Uterus (tissue), 4 donors: ENCODE data around the gene SLC39A6. TPM values are rescaled to one million over a fixed set of nuclear protein-coding genes. Genes with fewer than 3 reads are reported as not detected.

Experiments
- DNase-seq, 2 donors: peaks; one replicate each; pipeline ENCODE4 v3.0.0-alpha.2; 2019 to 2020
- H3K27ac ChIP-seq, 2 donors: fragments of 200-600 bp; sonication (generic); 1 replicate in 1 of 2; 2 replicates in 1 of 2; pipeline ENCODE4 v1.5.1; 2016 to 2018
- H3K27me3 ChIP-seq, 2 donors: fragments of 200-600 bp; sonication (generic); one replicate each; pipeline ENCODE4 v1.5.1; 2018 to 2019; ENCODE audit warnings: control low read depth in 1 of 2
- H3K36me3 ChIP-seq, 2 donors: fragments of 200-600 bp; sonication (generic); one replicate each; pipeline ENCODE4 v1.5.1; 2019; ENCODE audit warnings: control low read depth in 1 of 2
- H3K4me1 ChIP-seq, 2 donors: fragments of 200-600 bp; sonication (generic); one replicate each; pipeline ENCODE4 v1.5.1; 2018 to 2019; ENCODE audit warnings: control low read depth in 1 of 2
- H3K4me3 ChIP-seq, 2 donors: fragments of 200-600 bp; sonication (generic); 1 replicate in 1 of 2; 2 replicates in 1 of 2; pipeline ENCODE4 v1.5.1; 2018 to 2019; ENCODE audit warnings: mild to moderate bottlenecking in 1 of 2
- H3K9me3 ChIP-seq, 2 donors: fragments of 200-600 bp; sonication (generic); one replicate each; pipeline ENCODE4 v1.5.1; 2019; ENCODE audit warnings: control low read depth in 1 of 2
- POLR2A ChIP-seq, 2 donors: fragments of 450-650 bp; IDR thresholded peaks; one replicate each; pipeline ENCODE4 v1.6.1; 2016; ENCODE audit warnings: antibody characterized with exemption in 2 of 2, mild to moderate bottlenecking in 1 of 2, moderate library complexity in 1 of 2
- intact Hi-C: fragments of 100-400 bp; cut with DNase I; formaldehyde crosslinking; loops from one replicate; pipeline ENCODE4 v1.15.1; 2023; ENCODE audit warnings: low total_unique reads
- total RNA-seq, 4 donors: library from RNA; depleted of rRNA in 3 of 4; stranded (reverse); fragments of >200 nt in 3 of 4; gene quantifications; one replicate each; pipeline versions ENCODE4 v1.1.0 to v1.2.4, GENCODE V29; 2014 to 2023
- TF ChIP-seq, protein P1 (sequence below), 4 experiments: fragments of 200-600 bp in 2 of 4; fragments of 450-650 bp in 2 of 4; sonication (generic) in 2 of 4; IDR thresholded peaks; one replicate each; pipeline ENCODE4 v1.5.1; 2016 to 2019; ENCODE audit warnings: antibody characterized with exemption in 4 of 4, mild to moderate bottlenecking in 2 of 4, moderate library complexity in 1 of 4
- donor health status: DM: yes; HTN: yes; CAD: no.

Gene SLC39A6
- total RNA-seq, 4 donors from 2014 or later, result 7.7 to 90.6 (median 31.1) TPM

GRCh38 chr18:36130039-36130831 lies 1.1 kb upstream of the SLC39A6 start:
- H3K27me3 ChIP-seq, result no peaks in the 10 kb centered on the region
- no peak for DNase-seq
- peak overlapping the region; percentile 98 to 100 for H3K27ac ChIP-seq
- H3K4me1 ChIP-seq, result peaks cover 0 to 5% of the 10 kb centered on the region in 2 donors
- intact Hi-C loops, result no loop called here
- H3K36me3 ChIP-seq, result no peaks in the 10 kb centered on the region
- H3K4me3 ChIP-seq, result peak overlapping the region; percentile 89 to 97
- TF ChIP-seq, protein P1, sequence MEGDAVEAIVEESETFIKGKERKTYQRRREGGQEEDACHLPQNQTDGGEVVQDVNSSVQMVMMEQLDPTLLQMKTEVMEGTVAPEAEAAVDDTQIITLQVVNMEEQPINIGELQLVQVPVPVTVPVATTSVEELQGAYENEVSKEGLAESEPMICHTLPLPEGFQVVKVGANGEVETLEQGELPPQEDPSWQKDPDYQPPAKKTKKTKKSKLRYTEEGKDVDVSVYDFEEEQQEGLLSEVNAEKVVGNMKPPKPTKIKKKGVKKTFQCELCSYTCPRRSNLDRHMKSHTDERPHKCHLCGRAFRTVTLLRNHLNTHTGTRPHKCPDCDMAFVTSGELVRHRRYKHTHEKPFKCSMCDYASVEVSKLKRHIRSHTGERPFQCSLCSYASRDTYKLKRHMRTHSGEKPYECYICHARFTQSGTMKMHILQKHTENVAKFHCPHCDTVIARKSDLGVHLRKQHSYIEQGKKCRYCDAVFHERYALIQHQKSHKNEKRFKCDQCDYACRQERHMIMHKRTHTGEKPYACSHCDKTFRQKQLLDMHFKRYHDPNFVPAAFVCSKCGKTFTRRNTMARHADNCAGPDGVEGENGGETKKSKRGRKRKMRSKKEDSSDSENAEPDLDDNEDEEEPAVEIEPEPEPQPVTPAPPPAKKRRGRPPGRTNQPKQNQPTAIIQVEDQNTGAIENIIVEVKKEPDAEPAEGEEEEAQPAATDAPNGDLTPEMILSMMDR (IDR thresholded peaks at IDR 0.05), result no peak
- no peak for TF ChIP-seq POLR2A (IDR thresholded peaks at IDR 0.05)
- no peaks in the 10 kb centered on the region for H3K9me3 ChIP-seq

- DNase-seq, result no peak
- intact Hi-C loops, result no loop called here
- Histone ChIP-seq H3K4me3 (peak overlapping the region; percentile 89 to 97), H3K27ac (peak overlapping the region; percentile 98 to 100), H3K9me3 (no peaks in the 10 kb centered on the region), H3K27me3 (no peaks in the 10 kb centered on the region), H3K4me1 (peaks cover 0 to 5% of the 10 kb centered on the region in 2 donors), H3K36me3 (no peaks in the 10 kb centered on the region)
- TF ChIP-seq, protein P1 (IDR thresholded peaks at IDR 0.05), result no peak
- no peak for TF ChIP-seq POLR2A (IDR thresholded peaks at IDR 0.05)
Observed at GRCh38 chr18:36128907-36129299, 237 bp downstream of the SLC39A6 start.

DNA sequence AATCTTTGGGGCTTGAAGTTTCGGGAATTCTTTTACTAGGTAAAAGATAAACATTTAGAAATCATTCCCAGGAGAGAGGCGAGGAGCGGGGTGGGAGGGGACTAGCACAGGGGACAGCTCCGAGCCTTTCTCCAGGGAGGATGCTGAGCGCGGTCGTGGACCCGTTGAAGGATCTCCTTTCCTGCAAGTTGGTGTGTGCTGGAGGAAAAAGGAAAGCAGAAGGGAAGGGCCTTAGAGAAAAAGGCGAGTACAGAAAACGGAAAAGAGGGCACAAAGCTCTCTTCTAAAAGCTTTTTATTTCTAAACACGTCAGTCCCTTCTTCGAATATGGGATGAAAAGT lies 640 bp downstream of the SLC39A6 start:
- no peak for TF ChIP-seq POLR2A (IDR thresholded peaks at IDR 0.05)
- TF ChIP-seq, protein P1 (IDR thresholded peaks at IDR 0.05), result no peak
- Histone ChIP-seq H3K27ac (peak overlapping the region; percentile 98 to 100), H3K4me1 (peaks cover 0 to 5% of the 10 kb centered on the region in 2 donors), H3K27me3 (no peaks in the 10 kb centered on the region), H3K9me3 (no peaks in the 10 kb centered on the region), H3K36me3 (no peaks in the 10 kb centered on the region), H3K4me3 (peak overlapping the region; percentile 89 to 97)
- DNase-seq, result no peak
- intact Hi-C loops, result no loop called here

- Histone ChIP-seq H3K27ac (peak overlapping the region; percentile 98 to 100), H3K4me1 (peaks cover 0 to 5% of the 10 kb centered on the region in 2 donors), H3K9me3 (no peaks in the 10 kb centered on the region), H3K4me3 (peak overlapping the region; percentile 89 to 97), H3K36me3 (no peaks in the 10 kb centered on the region), H3K27me3 (no peaks in the 10 kb centered on the region)
- TF ChIP-seq, protein P1 (IDR thresholded peaks at IDR 0.05), result no peak
- no peak for TF ChIP-seq POLR2A (IDR thresholded peaks at IDR 0.05)
- DNase-seq, result no peak
- intact Hi-C loops, result no loop called here
Observed at GRCh38 chr18:36127836-36128529, 1.2 kb downstream of the SLC39A6 start.

DNA sequence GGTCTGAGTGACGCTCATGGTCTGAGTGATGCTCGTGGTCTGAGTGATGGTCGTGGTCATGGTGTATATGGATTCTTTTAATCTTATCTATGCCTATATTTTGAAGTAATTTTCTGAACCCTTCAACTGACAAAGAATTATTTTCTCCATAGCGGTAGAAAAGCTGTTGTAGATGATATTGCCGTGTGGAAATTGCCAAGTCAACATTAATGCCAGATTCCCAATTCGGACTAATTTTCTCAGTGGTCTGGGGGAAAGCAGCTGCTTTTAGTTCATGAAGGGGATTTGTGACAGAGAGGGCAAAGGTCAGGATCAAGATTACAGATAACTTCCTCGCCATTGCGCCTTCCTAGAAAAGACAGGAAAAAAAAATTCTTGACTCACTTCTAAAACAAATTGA lies 2.5 kb downstream of the SLC39A6 start:
- Histone ChIP-seq H3K9me3 (no peaks in the 10 kb centered on the region), H3K36me3 (no peaks in the 10 kb centered on the region), H3K4me3 (no peak overlapping the region), H3K27me3 (no peaks in the 10 kb centered on the region), H3K27ac (no peak overlapping the region), H3K4me1 (peaks cover 0 to 5% of the 10 kb centered on the region in 2 donors)
- DNase-seq, result no peak
- TF ChIP-seq POLR2A (IDR thresholded peaks at IDR 0.05), result no peak
- TF ChIP-seq, protein P1 (IDR thresholded peaks at IDR 0.05), result no peak
- intact Hi-C loops, result no loop called here
